Smooth muscle cell (in vitro differentiated cells): ENCODE data around the gene ZNRF3. TPM values are rescaled to one million over a fixed set of nuclear protein-coding genes. Genes with fewer than 3 reads are reported as not detected.

Experiments used
- DNase-seq: peaks from one replicate; lab custom pipeline; 2025; ENCODE audit not compliant: unreplicated experiment; lab: John Stamatoyannopoulos, UW
- H2AFZ ChIP-seq: fragments of 200-600 bp; sonication (generic); 2 replicates; pipeline ENCODE4 v1.6.0; 2016; ENCODE audit warnings: antibody characterized with exemption, low read depth, mild to moderate bottlenecking
- H3F3A ChIP-seq: fragments of 200-600 bp; sonication (generic); 2 replicates; pipeline ENCODE4 v1.6.0; 2017; ENCODE audit warnings: antibody characterized with exemption, low read depth
- H3K27ac ChIP-seq: fragments of 200-600 bp; sonication (generic); 2 replicates; pipeline ENCODE4 v1.5.1; 2016; ENCODE audit warnings: low read depth, mild to moderate bottlenecking
- H3K27me3 ChIP-seq: fragments of 200-600 bp; sonication (generic); 2 replicates; pipeline ENCODE4 v1.6.1; 2016; ENCODE audit warnings: low read depth, mild to moderate bottlenecking
- H3K36me3 ChIP-seq: fragments of 200-600 bp; sonication (generic); 2 replicates; pipeline ENCODE4 v1.5.1; 2016; ENCODE audit warnings: low read depth
- H3K4me1 ChIP-seq: fragments of 200-600 bp; sonication (generic); 2 replicates; pipeline ENCODE4 v1.5.1; 2016; ENCODE audit warnings: low read depth
- H3K4me2 ChIP-seq: fragments of 200-600 bp; sonication (generic); 2 replicates; pipeline ENCODE4 v1.6.0; 2016; ENCODE audit warnings: mild to moderate bottlenecking
- H3K4me3 ChIP-seq: fragments of 200-600 bp; sonication (generic); 2 replicates; pipeline ENCODE4 v1.5.1; 2016; ENCODE audit warnings: mild to moderate bottlenecking
- H3K79me2 ChIP-seq: fragments of 200-600 bp; sonication (generic); 2 replicates; pipeline ENCODE4 v1.6.0; 2016; ENCODE audit warnings: low read depth, mild to moderate bottlenecking
- H3K9ac ChIP-seq: fragments of 200-600 bp; sonication (generic); 2 replicates; pipeline ENCODE4 v1.6.0; 2016; ENCODE audit warnings: low read depth
- H3K9me3 ChIP-seq: fragments of 200-600 bp; sonication (generic); replicated peaks from 2 replicates; pipeline ENCODE4 v1.5.1; 2016; ENCODE audit warnings: low read depth
- H4K20me1 ChIP-seq: fragments of 200-600 bp; sonication (generic); 2 replicates; pipeline ENCODE4 v1.6.0; 2016; ENCODE audit warnings: low read depth
- CTCF ChIP-seq: fragments of 200-600 bp; sonication (generic); IDR thresholded peaks from 2 replicates; pipeline ENCODE4 v1.5.1; 2017; ENCODE audit warnings: borderline replicate concordance, mild to moderate bottlenecking, antibody characterized with exemption; ENCODE audit not compliant: insufficient read depth, poor library complexity, severe bottlenecking
- WGBS: methylation state at CpG from one replicate; pipeline ENCODE4 v1.1.7; 2016; ENCODE audit warnings: low lambda C conversion rate; 5-methylcytosine and 5-hydroxymethylcytosine counted together
- polyA plus RNA-seq: library from polyadenylated mRNA; unstranded; fragments of >200 nt; fragmentation: Nextera tagmentation; extraction: Ambion mirVana; gene quantifications from 2 replicates; pipeline ENCODE4 v1.2.1, GENCODE V29; 2016
- total RNA-seq: library from RNA; depleted of rRNA; stranded (reverse); fragments of >200 nt; gene quantifications from 2 replicates; pipeline ENCODE4 v1.2.3, GENCODE V29; 2014

Gene ZNRF3
- total and polyA plus RNA-seq, 2 experiments from 2014 or later = 4.7 to 5.5 TPM

- no peaks in the 10 kb centered on the region for H4K20me1 ChIP-seq
- H3K4me2 ChIP-seq = no peak overlapping the region
- WGBS = 86% methylated on average over 4 of the region's 4 CpGs
- no peak for TF ChIP-seq CTCF
- H3K9ac ChIP-seq = no peak overlapping the region
- no peaks in the 10 kb centered on the region for H3K9me3 ChIP-seq
- no peak overlapping the region for H2AFZ ChIP-seq
- H3K27ac ChIP-seq = no peak overlapping the region
- no peak overlapping the region for H3K4me3 ChIP-seq
- no peaks in the 10 kb centered on the region for H3K27me3 ChIP-seq
- DNase-seq = no peak
- peaks cover 19% of the 10 kb centered on the region for H3K4me1 ChIP-seq
- no peaks in the 10 kb centered on the region for H3K79me2 ChIP-seq
- no peaks in the 10 kb centered on the region for H3F3A ChIP-seq
- no peaks in the 10 kb centered on the region for H3K36me3 ChIP-seq
These were observed 130.9 kb downstream of the ZNRF3 start for GRCh38 chr22:29014293-29014692.

- Histone ChIP-seq H3K4me3 (no peak overlapping the region), H3F3A (no peaks in the 10 kb centered on the region), H2AFZ (no peak overlapping the region), H3K79me2 (no peaks in the 10 kb centered on the region), H3K9ac (no peak overlapping the region), H3K9me3 (no peaks in the 10 kb centered on the region), H4K20me1 (no peaks in the 10 kb centered on the region), H3K27ac (no peak overlapping the region), H3K4me2 (no peak overlapping the region), H3K27me3 (no peaks in the 10 kb centered on the region), H3K36me3 (no peaks in the 10 kb centered on the region), H3K4me1 (peaks cover 19% of the 10 kb centered on the region)
- no peak for TF ChIP-seq CTCF
- 96% methylated on average over 4 of the region's 4 CpGs for WGBS
- DNase-seq = no peak
These were observed 131.4 kb downstream of the ZNRF3 start for GRCh38 chr22:29014773-29015172.

- no peak for DNase-seq
- H3K4me3 ChIP-seq = no peak overlapping the region
- no peak overlapping the region for H3K4me2 ChIP-seq
- H3K4me1 ChIP-seq = peaks cover 12% of the 10 kb centered on the region
- no peaks in the 10 kb centered on the region for H3K36me3 ChIP-seq
- WGBS = 97% methylated on average over 3 of the region's 3 CpGs
- H3K27ac ChIP-seq = no peak overlapping the region
- no peak overlapping the region for H3K9ac ChIP-seq
- no peak overlapping the region for H2AFZ ChIP-seq
- H4K20me1 ChIP-seq = no peaks in the 10 kb centered on the region
- H3K9me3 ChIP-seq = no peaks in the 10 kb centered on the region
- H3K79me2 ChIP-seq = no peaks in the 10 kb centered on the region
- no peaks in the 10 kb centered on the region for H3K27me3 ChIP-seq
- H3F3A ChIP-seq = no peaks in the 10 kb centered on the region
- no peak for TF ChIP-seq CTCF
These were observed 132.9 kb downstream of the ZNRF3 start for GRCh38 chr22:29016067-29016938.
